ENCODE data around the gene NRN1L.
A peak's percentile ranks its signal among the peaks of the same experiment; 100 is the strongest.
"Not testable (repeated sequence)": the region's sequence is repeated elsewhere in the genome, so short reads cannot be mapped to it uniquely, and the experiment has no call there.

Gene NRN1L

GRCh38 chr16:67883872-67884261, 818 bp upstream of the NRN1L start:
- no peak for DNase-seq

DNA sequence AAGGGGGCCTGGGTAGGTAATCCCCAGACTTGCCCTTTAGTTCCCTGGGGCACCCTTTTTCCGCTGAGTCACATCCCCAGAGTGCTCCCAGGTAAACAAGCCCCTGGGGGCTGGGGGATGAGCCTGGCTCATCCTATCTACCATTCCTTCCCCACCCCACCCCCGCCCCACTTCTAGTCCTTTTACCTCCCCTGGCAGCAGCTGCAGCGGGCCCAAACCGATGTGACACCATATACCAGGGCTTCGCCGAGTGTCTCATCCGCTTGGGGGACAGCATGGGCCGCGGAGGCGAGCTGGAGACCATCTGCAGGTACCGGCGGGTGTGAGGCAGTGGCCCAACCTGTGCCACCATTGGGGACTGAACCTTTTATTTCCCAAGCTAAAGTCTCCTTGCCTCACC, 860 bp downstream of the NRN1L start:
- no peak for DNase-seq

GRCh38 chr16:67885976-67886375, 1.3 kb downstream of the NRN1L start:
- DNase-seq, result no peak

DNA sequence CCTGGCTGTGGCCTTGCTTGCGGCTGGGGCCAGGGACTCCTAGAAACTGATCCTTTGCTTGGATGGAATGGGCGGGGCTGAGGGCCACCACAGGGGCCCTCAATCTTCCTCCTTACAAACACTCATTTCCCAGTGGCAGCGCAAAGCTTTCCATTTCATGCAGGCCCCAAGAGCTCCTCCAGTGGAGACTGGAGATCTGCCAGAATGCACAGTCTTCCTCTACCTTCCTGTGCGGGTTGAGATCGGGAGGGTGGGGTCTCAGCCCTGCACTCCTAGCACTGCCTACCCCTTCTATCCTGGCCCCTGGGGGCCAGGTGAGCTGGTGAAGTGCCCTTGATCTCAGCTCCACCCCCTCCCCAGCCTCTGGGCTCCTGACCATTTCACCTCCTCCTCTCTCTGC, 1.7 kb downstream of the NRN1L start:
- DNase-seq, result no peak

DNA sequence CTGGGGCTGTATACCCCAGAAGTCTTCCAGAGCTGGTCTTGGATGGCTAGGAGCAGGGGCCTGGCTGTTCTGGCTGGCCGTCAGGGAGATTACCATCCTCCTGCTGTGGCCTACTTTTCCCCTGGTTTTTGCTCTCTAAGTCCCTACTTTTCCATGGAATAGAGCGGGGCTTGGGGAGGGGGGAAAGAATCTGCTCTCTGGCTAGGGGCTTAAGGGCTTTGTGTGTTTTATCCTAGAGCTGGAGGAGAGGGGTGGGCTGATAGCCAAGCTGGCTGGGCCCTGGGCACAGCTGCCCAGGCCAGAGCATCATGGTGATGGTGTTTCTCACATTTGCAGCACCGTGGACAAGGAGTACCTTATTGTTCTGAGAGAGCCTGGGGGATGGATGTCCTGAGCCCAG, 3.6 kb downstream of the NRN1L start:
- no peak for DNase-seq

GRCh38 chr16:67892375-67892774, 7.7 kb downstream of the NRN1L start:
- DNase-seq, result no peak

- peak; percentile 74 for DNase-seq
Observed at GRCh38 chr16:67892899-67893742, 8.4 kb downstream of the NRN1L start, which contains the start of gene PSKH1. PSKH1 (plus strand) TSS chr16:67893254; CDS start chr16:67908750, 15,496 bp downstream.

DNA sequence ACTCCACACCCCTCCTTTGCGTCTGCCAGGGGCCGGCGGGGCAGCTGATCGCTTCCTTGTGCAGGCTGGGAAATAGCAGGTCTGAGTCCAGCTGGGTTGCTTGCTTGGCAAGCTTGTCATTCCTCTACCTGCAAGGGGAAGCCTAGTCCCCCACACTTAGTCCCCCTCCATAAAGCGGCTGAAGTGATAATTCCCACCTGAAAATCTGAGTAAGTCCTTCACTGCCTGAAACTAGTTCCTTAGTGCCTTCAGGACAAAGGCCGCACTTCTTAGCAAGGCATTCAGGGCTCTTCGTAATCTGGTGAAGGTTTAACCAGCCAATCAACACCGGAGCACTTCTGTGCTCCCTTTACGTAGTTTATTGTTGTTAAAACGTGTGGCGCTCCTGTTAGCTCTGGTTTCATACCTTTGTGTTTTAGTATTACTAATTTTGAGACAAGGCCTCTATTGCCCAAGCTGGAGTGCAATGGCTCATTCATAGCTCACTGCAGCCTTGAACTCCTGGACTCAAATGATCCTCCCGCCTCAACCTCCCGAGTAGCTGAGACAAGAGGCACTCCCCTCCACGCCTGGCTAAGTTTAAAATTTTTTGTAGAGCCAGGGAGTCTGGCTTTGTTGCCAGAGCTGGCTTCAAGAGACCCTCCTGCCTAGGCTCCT, 9.2 kb downstream of the NRN1L start:
- DNase-seq, result no peak

- DNase-seq, result no peak
Observed at GRCh38 chr16:67897231-67897630, 12.5 kb downstream of the NRN1L start.

- no peak for DNase-seq
Observed at GRCh38 chr16:67901734-67902133, 17.0 kb downstream of the NRN1L start.

GRCh38 chr16:67902831-67903230, 18.1 kb downstream of the NRN1L start:
- DNase-seq, result no peak

- no peak for DNase-seq
Observed at GRCh38 chr16:67907397-67908180, 22.9 kb downstream of the NRN1L start.

DNA sequence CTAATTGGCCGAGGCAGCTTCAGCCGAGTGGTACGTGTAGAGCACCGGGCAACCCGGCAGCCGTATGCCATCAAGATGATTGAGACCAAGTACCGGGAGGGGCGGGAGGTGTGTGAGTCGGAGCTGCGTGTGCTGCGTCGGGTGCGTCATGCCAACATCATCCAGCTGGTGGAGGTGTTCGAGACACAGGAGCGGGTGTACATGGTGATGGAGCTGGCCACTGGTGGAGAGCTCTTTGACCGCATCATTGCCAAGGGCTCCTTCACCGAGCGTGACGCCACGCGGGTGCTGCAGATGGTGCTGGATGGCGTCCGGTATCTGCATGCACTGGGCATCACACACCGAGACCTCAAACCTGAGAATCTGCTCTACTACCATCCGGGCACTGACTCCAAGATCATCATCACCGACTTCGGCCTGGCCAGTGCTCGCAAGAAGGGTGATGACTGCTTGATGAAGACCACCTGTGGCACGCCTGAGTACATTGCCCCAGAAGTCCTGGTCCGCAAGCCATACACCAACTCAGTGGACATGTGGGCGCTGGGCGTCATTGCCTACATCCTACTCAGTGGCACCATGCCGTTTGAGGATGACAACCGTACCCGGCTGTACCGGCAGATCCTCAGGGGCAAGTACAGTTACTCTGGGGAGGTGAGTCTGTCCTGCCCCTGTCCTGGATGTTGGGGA, 24.5 kb downstream of the NRN1L start:
- DNase-seq, result no peak

- no peak for DNase-seq
Observed at GRCh38 chr16:67910158-67910557, 25.5 kb downstream of the NRN1L start.

GRCh38 chr16:67914758-67915495, 30.2 kb downstream of the NRN1L start:
- no peak for DNase-seq

GRCh38 chr16:67915496-67915769, 30.7 kb downstream of the NRN1L start:
- not testable (repeated sequence) for DNase-seq

DNA sequence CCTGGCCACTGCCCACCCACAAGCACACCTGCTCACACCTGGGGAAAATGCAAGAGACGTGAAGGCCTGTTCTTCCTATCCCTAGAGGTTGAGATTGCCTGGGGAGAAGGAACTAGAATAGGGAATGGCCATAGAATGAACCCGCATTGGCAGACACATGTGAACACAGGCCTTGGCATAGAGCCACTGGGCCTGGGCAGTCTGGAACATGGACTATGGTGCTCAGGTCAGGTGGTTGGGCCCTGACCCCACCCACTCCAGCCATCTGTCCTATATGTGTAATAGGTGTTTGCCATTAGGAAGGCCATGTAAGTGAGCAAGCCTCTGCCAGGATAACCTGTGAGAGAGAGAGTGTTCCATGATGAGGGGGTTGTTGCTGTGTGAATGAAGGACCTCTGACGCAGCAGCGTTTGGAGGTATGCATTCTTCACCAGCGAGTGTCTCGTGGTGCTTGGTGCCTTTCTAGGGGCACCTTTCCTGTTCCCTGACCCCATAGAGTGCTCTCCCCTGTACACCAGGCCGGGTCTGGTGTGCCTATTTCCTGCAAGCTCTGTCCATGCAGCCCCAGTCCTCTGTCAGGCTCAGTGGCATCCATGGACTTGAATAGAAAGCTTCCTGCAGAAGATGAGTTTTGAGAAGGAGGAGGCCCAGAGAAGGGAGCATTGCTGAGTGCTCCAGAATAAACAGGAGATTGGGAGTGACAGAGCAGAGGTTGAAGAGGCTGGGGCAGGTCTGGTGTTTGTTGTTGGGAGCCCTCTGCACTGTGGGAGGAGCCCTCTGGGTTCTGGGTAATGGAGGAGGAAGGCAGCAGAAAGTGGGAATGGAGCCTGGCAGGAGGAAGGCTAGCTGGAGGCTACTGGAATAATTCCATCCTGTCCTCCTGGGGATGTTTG, 31.4 kb downstream of the NRN1L start:
- no peak for DNase-seq

DNA sequence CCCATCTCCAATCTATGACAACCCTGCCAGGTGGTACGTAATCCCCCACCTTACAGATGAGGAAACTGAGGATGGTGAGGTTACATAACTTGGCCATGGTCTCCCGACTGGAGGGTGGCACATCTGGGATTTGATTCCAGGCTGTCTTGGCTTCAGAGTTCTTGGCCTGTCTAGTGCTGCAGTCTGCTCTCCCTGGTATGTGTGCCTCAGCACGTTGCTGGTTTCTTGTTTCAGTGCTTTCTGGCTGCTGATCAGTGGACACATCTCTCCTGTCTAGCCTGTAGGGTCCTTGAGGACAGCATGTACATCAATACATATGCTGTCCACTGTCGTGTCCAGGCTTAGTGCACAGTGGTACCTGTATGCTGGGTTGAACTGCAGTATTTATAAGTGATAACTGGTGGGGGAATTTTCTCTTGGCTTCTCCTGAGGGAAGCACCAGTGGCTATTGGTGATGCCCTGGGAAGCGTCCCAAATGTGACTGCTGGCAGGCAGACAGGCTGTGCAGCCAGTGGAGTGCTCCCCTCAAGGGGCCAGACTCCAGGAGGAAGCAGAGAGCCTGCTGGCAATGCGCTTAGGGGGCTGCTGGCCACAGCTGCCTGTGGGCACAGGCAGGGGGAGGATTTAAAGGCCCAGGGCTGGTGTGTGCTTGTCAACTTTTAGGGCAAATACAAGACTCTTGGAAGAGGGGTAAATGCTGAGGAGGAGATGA, 32.6 kb downstream of the NRN1L start:
- no peak for DNase-seq

- no peak for DNase-seq
Observed at GRCh38 chr16:67917852-67918236, 33.2 kb downstream of the NRN1L start.

- DNase-seq, result peak; percentile 1
Observed at GRCh38 chr16:67919622-67920221, 35.0 kb downstream of the NRN1L start.

Measured in GDM1 (cell line).